ENCODE results near the gene TMEM63C.

GRCh38 chr14:77284066-77284465, 102.5 kb downstream of the TMEM63C start:
- TF ChIP-seq REST (IDR thresholded peaks at IDR 0.05; ENCODE audit: low read depth): no peak
- no peak for TF ChIP-seq TAF1 (IDR thresholded peaks at IDR 0.05; ENCODE audit: low read depth)
- TF ChIP-seq EP300 (IDR thresholded peaks at IDR 0.05; ENCODE audit: borderline replicate concordance): no peak
- no peak for TF ChIP-seq RAD21 (IDR thresholded peaks at IDR 0.05; ENCODE audit: low read depth)
- no peak for TF ChIP-seq CEBPB (IDR thresholded peaks at IDR 0.05)
- TF ChIP-seq MAX (IDR thresholded peaks at IDR 0.05): no peak
- TF ChIP-seq YY1 (IDR thresholded peaks at IDR 0.05; ENCODE audit: low read depth): no peak
- TF ChIP-seq FOXM1 (IDR thresholded peaks at IDR 0.05; ENCODE audit: borderline replicate concordance, low read depth): no peak
- no peak for TF ChIP-seq USF1 (IDR thresholded peaks at IDR 0.05)
- TF ChIP-seq EGR1 (IDR thresholded peaks at IDR 0.05): no peak
- no peak for TF ChIP-seq CREB1 (IDR thresholded peaks at IDR 0.05; ENCODE audit: low read depth)
- TF ChIP-seq NFIC (IDR thresholded peaks at IDR 0.05): no peak
